HEK293 (cell line): ENCODE measurements around the gene GLRX.

Source experiments
- CTCF ChIA-PET: fragments of 350-600 bp; formaldehyde crosslinking; extraction: SDS; loops from one replicate; lab custom pipeline; 2021; ENCODE audit warnings: antibody characterized with exemption; lab: Yijun Ruan, JAX
- POLR2A ChIA-PET: fragments of 300-600 bp; formaldehyde crosslinking; extraction: SDS; loops from one replicate; lab custom pipeline; 2020; ENCODE audit warnings: antibody characterized with exemption, inconsistent platforms; lab: Yijun Ruan, JAX
- H3K27ac ChIP-seq: fragments of 200-500 bp; sonication (Bioruptor generic); 2 replicates; pipeline ENCODE4 v1.5.1; 2014; ENCODE audit warnings: low read depth, low read length, control low read depth, inconsistent platforms; ENCODE audit errors: extremely low read depth
- H3K36me3 ChIP-seq, 2 experiments: fragments of 200-500 bp in 1 of 2; sonication (Bioruptor generic) in 1 of 2; 1 replicate in 1 of 2; 2 replicates in 1 of 2; pipeline ENCODE4 v1.5.1; 2014 to 2017; ENCODE audit warnings: inconsistent platforms in 2 of 2, low read length in 2 of 2; ENCODE audit not compliant: control insufficient read depth in 2 of 2, insufficient read depth in 1 of 2
- H3K4me1 ChIP-seq: fragments of 200-500 bp; sonication (Bioruptor generic); 2 replicates; pipeline ENCODE4 v1.5.1; 2014; ENCODE audit warnings: mild to moderate bottlenecking, low read length, inconsistent platforms; ENCODE audit not compliant: control insufficient read depth, insufficient read depth
- H3K4me3 ChIP-seq: 2 replicates; pipeline ENCODE4 v1.5.1; 2011; ENCODE audit warnings: low read depth, mild to moderate bottlenecking, control low read depth, low read length, moderate library complexity
- H3K9me3 ChIP-seq: fragments of 200-500 bp; sonication (Bioruptor generic); 2 replicates; pipeline ENCODE4 v1.5.1; 2014; ENCODE audit warnings: low read depth, low read length, inconsistent platforms; ENCODE audit not compliant: control insufficient read depth, insufficient read depth
- FEZF1 ChIP-seq: fragments of 450-650 bp; formaldehyde crosslinking; IDR thresholded peaks from 2 replicates; pipeline ENCODE4 v1.5.1; 2016; ENCODE audit warnings: missing biosample characterization, missing genetic modification characterization
- KLF7 ChIP-seq: fragments of 450-650 bp; formaldehyde crosslinking; IDR thresholded peaks from 2 replicates; pipeline ENCODE4 v1.5.1; 2016; ENCODE audit warnings: missing biosample characterization, missing genetic modification characterization, borderline replicate concordance
- PRDM4 ChIP-seq: fragments of 450-650 bp; formaldehyde crosslinking; IDR thresholded peaks from 2 replicates; pipeline ENCODE4 v1.5.1; 2017; ENCODE audit warnings: missing biosample characterization, missing genetic modification characterization
- SCRT2 ChIP-seq: fragments of 450-650 bp; formaldehyde crosslinking; IDR thresholded peaks from 2 replicates; pipeline ENCODE4 v1.5.1; 2016; ENCODE audit warnings: missing biosample characterization, missing genetic modification characterization
- YY1 ChIP-seq: fragments of 450-650 bp; formaldehyde crosslinking; IDR thresholded peaks from 2 replicates; pipeline ENCODE4 v1.5.1; 2018; ENCODE audit warnings: missing biosample characterization, missing genetic modification characterization
- ZNF10 ChIP-seq: fragments of 450-650 bp; formaldehyde crosslinking; IDR thresholded peaks from 2 replicates; pipeline ENCODE4 v1.5.1; 2017; ENCODE audit warnings: missing biosample characterization, missing genetic modification characterization
- ZNF16 ChIP-seq: fragments of 450-650 bp; formaldehyde crosslinking; IDR thresholded peaks from 2 replicates; pipeline ENCODE4 v1.5.1; 2016; ENCODE audit warnings: low read depth, missing biosample characterization, missing genetic modification characterization
- ZNF169 ChIP-seq: fragments of 450-650 bp; formaldehyde crosslinking; IDR thresholded peaks from 2 replicates; pipeline ENCODE4 v1.5.1; 2016; ENCODE audit warnings: missing biosample characterization, missing genetic modification characterization
- ZNF174 ChIP-seq: fragments of 450-650 bp; formaldehyde crosslinking; IDR thresholded peaks from 2 replicates; pipeline ENCODE4 v1.5.0; 2017; ENCODE audit warnings: missing biosample characterization, mild to moderate bottlenecking, missing genetic modification characterization
- ZNF311 ChIP-seq: fragments of 450-650 bp; formaldehyde crosslinking; IDR thresholded peaks from 2 replicates; pipeline ENCODE4 v1.5.1; 2017; ENCODE audit warnings: missing biosample characterization, missing genetic modification characterization, borderline replicate concordance
- ZNF335 ChIP-seq: fragments of 450-650 bp; formaldehyde crosslinking; conservative IDR thresholded peaks from 2 replicates; pipeline ENCODE4 v1.5.1; 2016; ENCODE audit warnings: missing biosample characterization, missing genetic modification characterization
- ZNF394 ChIP-seq: fragments of 450-650 bp; formaldehyde crosslinking; IDR thresholded peaks from 2 replicates; pipeline ENCODE4 v1.5.1; 2016; ENCODE audit warnings: missing biosample characterization, missing genetic modification characterization, mild to moderate bottlenecking, moderate library complexity, borderline replicate concordance
- ZNF473 ChIP-seq: fragments of 450-650 bp; formaldehyde crosslinking; IDR thresholded peaks from 2 replicates; pipeline ENCODE4 v1.5.1; 2017; ENCODE audit warnings: missing biosample characterization, missing genetic modification characterization
- ZNF513 ChIP-seq: fragments of 450-650 bp; IDR thresholded peaks from 2 replicates; pipeline ENCODE4 v1.5.1; 2018; ENCODE audit warnings: missing biosample characterization, missing genetic modification characterization
- ZNF645 ChIP-seq: fragments of 450-650 bp; formaldehyde crosslinking; IDR thresholded peaks from 2 replicates; pipeline ENCODE4; 2016; ENCODE audit warnings: missing biosample characterization, missing genetic modification characterization
- ZNF707 ChIP-seq: fragments of 450-650 bp; formaldehyde crosslinking; IDR thresholded peaks from 2 replicates; pipeline ENCODE4 v1.5.1; 2016; ENCODE audit warnings: missing biosample characterization, missing genetic modification characterization
- TF ChIP-seq, protein P1 (sequence below): sonication (generic); formaldehyde crosslinking; IDR thresholded peaks from 2 replicates; pipeline ENCODE4 v1.8.1; 2022; ENCODE audit warnings: mild to moderate bottlenecking, moderate library complexity, missing genetic modification reagents
- TF ChIP-seq, protein P2 (sequence below): fragments of 450-650 bp; IDR thresholded peaks from 2 replicates; pipeline ENCODE4 v1.5.1; 2018; ENCODE audit warnings: missing biosample characterization, mild to moderate bottlenecking, missing genetic modification characterization
- TF ChIP-seq, protein P3 (sequence below): IDR thresholded peaks from 2 replicates; pipeline ENCODE4 v1.6.1; 2011; ENCODE audit warnings: mild to moderate bottlenecking, low read depth, low read length, borderline replicate concordance
- TF ChIP-seq, protein P4 (sequence below): fragments of 450-650 bp; formaldehyde crosslinking; IDR thresholded peaks from 2 replicates; pipeline ENCODE4 v1.5.1; 2016; ENCODE audit warnings: missing biosample characterization, missing genetic modification characterization, borderline replicate concordance

Gene GLRX

GRCh38 chr5:95858023-95858461 is 35.5 kb upstream of the GLRX start:
- Histone ChIP-seq H3K27ac (no peak overlapping the region), H3K4me1 (peaks cover 18% of the 10 kb centered on the region), H3K9me3 (no peaks in the 10 kb centered on the region), H3K4me3 (no peak overlapping the region), H3K36me3 (no peaks in the 10 kb centered on the region)
- no peak for TF ChIP-seq ZNF169
- TF ChIP-seq ZNF174 (tag by site-specific recombination) = no peak
- TF ChIP-seq, protein P1, sequence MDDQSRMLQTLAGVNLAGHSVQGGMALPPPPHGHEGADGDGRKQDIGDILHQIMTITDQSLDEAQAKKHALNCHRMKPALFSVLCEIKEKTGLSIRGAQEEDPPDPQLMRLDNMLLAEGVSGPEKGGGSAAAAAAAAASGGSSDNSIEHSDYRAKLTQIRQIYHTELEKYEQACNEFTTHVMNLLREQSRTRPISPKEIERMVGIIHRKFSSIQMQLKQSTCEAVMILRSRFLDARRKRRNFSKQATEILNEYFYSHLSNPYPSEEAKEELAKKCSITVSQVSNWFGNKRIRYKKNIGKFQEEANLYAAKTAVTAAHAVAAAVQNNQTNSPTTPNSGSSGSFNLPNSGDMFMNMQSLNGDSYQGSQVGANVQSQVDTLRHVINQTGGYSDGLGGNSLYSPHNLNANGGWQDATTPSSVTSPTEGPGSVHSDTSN (CRISPR knock-in tag) = no peak
- TF ChIP-seq SCRT2 = peak; percentile 76
- TF ChIP-seq, protein P2, sequence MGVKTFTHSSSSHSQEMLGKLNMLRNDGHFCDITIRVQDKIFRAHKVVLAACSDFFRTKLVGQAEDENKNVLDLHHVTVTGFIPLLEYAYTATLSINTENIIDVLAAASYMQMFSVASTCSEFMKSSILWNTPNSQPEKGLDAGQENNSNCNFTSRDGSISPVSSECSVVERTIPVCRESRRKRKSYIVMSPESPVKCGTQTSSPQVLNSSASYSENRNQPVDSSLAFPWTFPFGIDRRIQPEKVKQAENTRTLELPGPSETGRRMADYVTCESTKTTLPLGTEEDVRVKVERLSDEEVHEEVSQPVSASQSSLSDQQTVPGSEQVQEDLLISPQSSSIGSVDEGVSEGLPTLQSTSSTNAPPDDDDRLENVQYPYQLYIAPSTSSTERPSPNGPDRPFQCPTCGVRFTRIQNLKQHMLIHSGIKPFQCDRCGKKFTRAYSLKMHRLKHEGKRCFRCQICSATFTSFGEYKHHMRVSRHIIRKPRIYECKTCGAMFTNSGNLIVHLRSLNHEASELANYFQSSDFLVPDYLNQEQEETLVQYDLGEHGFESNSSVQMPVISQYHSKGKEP (tag by site-specific recombination) = no peak
- TF ChIP-seq ZNF473 (tag by site-specific recombination) = no peak
- ChIA-PET POLR2A (no interaction called here), CTCF (interaction anchor here (0.5 to 7.6 kb wide), 6 partner anchors 11 to 485 kb away, joined by 3 to 69 read pairs (median 4); no protein-coding TSS in a partner anchor)

GRCh38 chr5:95857185-95857945 is 34.8 kb upstream of the GLRX start:
- Histone ChIP-seq H3K4me1 (peaks cover 11% of the 10 kb centered on the region), H3K4me3 (no peak overlapping the region), H3K9me3 (no peaks in the 10 kb centered on the region), H3K27ac (no peak overlapping the region), H3K36me3 (no peaks in the 10 kb centered on the region)
- ChIA-PET CTCF (interaction anchor here (0.5 to 7.6 kb wide), 10 partner anchors 11 to 591 kb away, joined by 3 to 69 read pairs (median 4); no protein-coding TSS in a partner anchor), POLR2A (interaction anchor here (0.9 kb wide), 1 partner anchor 22 kb away, joined by 3 read pairs; no protein-coding TSS in a partner anchor)
- TF ChIP-seq ZNF311 (tag by site-specific recombination) (no peak), ZNF394 (tag by site-specific recombination) (no peak), FEZF1 (no peak), ZNF473 (tag by site-specific recombination) (no peak), YY1 (tag by site-specific recombination) (no peak), ZNF335 (tag by site-specific recombination) (no peak), ZNF707 (tag by site-specific recombination) (no peak), ZNF10 (tag by site-specific recombination) (no peak), ZNF645 (tag by site-specific recombination) (no peak), ZNF513 (no peak), PRDM4 (tag by site-specific recombination) (no peak), KLF7 (no peak), ZNF16 (tag by site-specific recombination) (no peak)
- TF ChIP-seq, protein P3, sequence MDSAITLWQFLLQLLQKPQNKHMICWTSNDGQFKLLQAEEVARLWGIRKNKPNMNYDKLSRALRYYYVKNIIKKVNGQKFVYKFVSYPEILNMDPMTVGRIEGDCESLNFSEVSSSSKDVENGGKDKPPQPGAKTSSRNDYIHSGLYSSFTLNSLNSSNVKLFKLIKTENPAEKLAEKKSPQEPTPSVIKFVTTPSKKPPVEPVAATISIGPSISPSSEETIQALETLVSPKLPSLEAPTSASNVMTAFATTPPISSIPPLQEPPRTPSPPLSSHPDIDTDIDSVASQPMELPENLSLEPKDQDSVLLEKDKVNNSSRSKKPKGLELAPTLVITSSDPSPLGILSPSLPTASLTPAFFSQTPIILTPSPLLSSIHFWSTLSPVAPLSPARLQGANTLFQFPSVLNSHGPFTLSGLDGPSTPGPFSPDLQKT = no peak
- TF ChIP-seq, protein P4, sequence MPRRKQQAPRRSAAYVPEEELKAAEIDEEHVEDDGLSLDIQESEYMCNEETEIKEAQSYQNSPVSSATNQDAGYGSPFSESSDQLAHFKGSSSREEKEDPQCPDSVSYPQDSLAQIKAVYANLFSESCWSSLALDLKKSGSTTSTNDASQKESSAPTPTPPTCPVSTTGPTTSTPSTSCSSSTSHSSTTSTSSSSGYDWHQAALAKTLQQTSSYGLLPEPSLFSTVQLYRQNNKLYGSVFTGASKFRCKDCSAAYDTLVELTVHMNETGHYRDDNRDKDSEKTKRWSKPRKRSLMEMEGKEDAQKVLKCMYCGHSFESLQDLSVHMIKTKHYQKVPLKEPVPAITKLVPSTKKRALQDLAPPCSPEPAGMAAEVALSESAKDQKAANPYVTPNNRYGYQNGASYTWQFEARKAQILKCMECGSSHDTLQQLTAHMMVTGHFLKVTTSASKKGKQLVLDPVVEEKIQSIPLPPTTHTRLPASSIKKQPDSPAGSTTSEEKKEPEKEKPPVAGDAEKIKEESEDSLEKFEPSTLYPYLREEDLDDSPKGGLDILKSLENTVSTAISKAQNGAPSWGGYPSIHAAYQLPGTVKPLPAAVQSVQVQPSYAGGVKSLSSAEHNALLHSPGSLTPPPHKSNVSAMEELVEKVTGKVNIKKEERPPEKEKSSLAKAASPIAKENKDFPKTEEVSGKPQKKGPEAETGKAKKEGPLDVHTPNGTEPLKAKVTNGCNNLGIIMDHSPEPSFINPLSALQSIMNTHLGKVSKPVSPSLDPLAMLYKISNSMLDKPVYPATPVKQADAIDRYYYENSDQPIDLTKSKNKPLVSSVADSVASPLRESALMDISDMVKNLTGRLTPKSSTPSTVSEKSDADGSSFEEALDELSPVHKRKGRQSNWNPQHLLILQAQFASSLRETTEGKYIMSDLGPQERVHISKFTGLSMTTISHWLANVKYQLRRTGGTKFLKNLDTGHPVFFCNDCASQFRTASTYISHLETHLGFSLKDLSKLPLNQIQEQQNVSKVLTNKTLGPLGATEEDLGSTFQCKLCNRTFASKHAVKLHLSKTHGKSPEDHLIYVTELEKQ (tag by site-specific recombination) = no peak
